ENCODE measurements around the gene SLC1A7. TPM values are rescaled to one million over a fixed set of nuclear protein-coding genes. Genes with fewer than 3 reads are reported as not detected.
A peak's percentile ranks its signal among the peaks of the same experiment; 100 is the strongest.

SLC1A7 gene
- total and polyA plus RNA-seq, 2 of the 13 experiments (the other 11 are each of a cell fraction or from before 2014, with no cell fraction given): 0.04 to 2.0 TPM

- TF ChIP-seq ZNF121 (CRISPR knock-in tag; IDR thresholded peaks at IDR 0.05) (peak; percentile 42; the same call in 1 of the 2 replicates), GTF3A (CRISPR knock-in tag; conservative IDR thresholded peaks at IDR 0.05) (no peak), ELF4 (CRISPR knock-in tag; IDR thresholded peaks at IDR 0.05; ENCODE audit: borderline replicate concordance) (peak; percentile 82; the same call in 1 of the 2 replicates), AGO2 (optimal IDR thresholded peaks at IDR 0.05; ENCODE audit: low read depth, low read length) (no peak), ETV5 (CRISPR knock-in tag; IDR thresholded peaks at IDR 0.05; ENCODE audit: borderline replicate concordance) (peak; percentile 99), ZNF781 (CRISPR knock-in tag; IDR thresholded peaks at IDR 0.05; ENCODE audit: borderline replicate concordance, not compliant biosample characterization) (peak; percentile 80), RAD51 (IDR thresholded peaks at IDR 0.05; ENCODE audit: borderline replicate concordance) (no peak), ATRX (CRISPR knock-in tag; IDR thresholded peaks at IDR 0.05; ENCODE audit: borderline replicate concordance) (no peak), ZNF430 (CRISPR knock-in tag; IDR thresholded peaks at IDR 0.05) (peak; percentile 67; the same call in 1 of the 2 replicates), GFI1 (CRISPR knock-in tag; IDR thresholded peaks at IDR 0.05; ENCODE audit: borderline replicate concordance) (peak; percentile 90), ZNF362 (CRISPR knock-in tag; IDR thresholded peaks at IDR 0.05; ENCODE audit: borderline replicate concordance) (no peak), MZF1 (CRISPR knock-in tag; IDR thresholded peaks at IDR 0.05; ENCODE audit: borderline replicate concordance) (no peak), ZNF232 (CRISPR knock-in tag; IDR thresholded peaks at IDR 0.05; ENCODE audit: borderline replicate concordance) (peak; percentile 99), SNAPC5 (CRISPR knock-in tag; IDR thresholded peaks at IDR 0.05; ENCODE audit: borderline replicate concordance) (0 out of 2 replicates have a peak, but pooled peaks have one; percentile 72), TFAP4 (IDR thresholded peaks at IDR 0.05; ENCODE audit: borderline replicate concordance, low read depth) (peak; percentile 42; the same call in 1 of the 2 replicates), ZNF256 (CRISPR knock-in tag; conservative IDR thresholded peaks at IDR 0.05) (no peak), ZNF3 (CRISPR knock-in tag; IDR thresholded peaks at IDR 0.05) (0 out of 2 replicates have a peak, but pooled peaks have one; percentile 37), ZNF33A (CRISPR knock-in tag; IDR thresholded peaks at IDR 0.05; ENCODE audit: borderline replicate concordance) (no peak), ZFY (CRISPR knock-in tag; IDR thresholded peaks at IDR 0.05) (no peak), FOXC1 (CRISPR knock-in tag; IDR thresholded peaks at IDR 0.05; ENCODE audit: borderline replicate concordance) (no peak), ZFP37 (CRISPR knock-in tag; IDR thresholded peaks at IDR 0.05; ENCODE audit: borderline replicate concordance) (no peak)
- TF ChIP-seq, protein P1, sequence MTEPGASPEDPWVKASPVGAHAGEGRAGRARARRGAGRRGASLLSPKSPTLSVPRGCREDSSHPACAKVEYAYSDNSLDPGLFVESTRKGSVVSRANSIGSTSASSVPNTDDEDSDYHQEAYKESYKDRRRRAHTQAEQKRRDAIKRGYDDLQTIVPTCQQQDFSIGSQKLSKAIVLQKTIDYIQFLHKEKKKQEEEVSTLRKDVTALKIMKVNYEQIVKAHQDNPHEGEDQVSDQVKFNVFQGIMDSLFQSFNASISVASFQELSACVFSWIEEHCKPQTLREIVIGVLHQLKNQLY (CRISPR knock-in tag; IDR thresholded peaks at IDR 0.05): peak; percentile 83
- TF ChIP-seq, protein P2, sequence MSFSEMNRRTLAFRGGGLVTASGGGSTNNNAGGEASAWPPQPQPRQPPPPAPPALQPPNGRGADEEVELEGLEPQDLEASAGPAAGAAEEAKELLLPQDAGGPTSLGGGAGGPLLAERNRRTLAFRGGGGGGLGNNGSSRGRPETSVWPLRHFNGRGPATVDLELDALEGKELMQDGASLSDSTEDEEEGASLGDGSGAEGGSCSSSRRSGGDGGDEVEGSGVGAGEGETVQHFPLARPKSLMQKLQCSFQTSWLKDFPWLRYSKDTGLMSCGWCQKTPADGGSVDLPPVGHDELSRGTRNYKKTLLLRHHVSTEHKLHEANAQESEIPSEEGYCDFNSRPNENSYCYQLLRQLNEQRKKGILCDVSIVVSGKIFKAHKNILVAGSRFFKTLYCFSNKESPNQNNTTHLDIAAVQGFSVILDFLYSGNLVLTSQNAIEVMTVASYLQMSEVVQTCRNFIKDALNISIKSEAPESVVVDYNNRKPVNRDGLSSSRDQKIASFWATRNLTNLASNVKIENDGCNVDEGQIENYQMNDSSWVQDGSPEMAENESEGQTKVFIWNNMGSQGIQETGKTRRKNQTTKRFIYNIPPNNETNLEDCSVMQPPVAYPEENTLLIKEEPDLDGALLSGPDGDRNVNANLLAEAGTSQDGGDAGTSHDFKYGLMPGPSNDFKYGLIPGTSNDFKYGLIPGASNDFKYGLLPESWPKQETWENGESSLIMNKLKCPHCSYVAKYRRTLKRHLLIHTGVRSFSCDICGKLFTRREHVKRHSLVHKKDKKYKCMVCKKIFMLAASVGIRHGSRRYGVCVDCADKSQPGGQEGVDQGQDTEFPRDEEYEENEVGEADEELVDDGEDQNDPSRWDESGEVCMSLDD (CRISPR knock-in tag; IDR thresholded peaks at IDR 0.05; ENCODE audit: borderline replicate concordance): no peak
- TF ChIP-seq, protein P3, sequence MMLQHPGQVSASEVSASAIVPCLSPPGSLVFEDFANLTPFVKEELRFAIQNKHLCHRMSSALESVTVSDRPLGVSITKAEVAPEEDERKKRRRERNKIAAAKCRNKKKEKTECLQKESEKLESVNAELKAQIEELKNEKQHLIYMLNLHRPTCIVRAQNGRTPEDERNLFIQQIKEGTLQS (CRISPR knock-in tag; IDR thresholded peaks at IDR 0.05): no peak
Observed at GRCh38 chr1:53107570-53108322, 34.7 kb downstream of the SLC1A7 start (continued).

Measured in HepG2 (cell line).